ENCODE results near the gene MCRS1. TPM values are rescaled to one million over a fixed set of nuclear protein-coding genes. Genes with fewer than 3 reads are reported as not detected.
A peak's percentile ranks its signal among the peaks of the same experiment; 100 is the strongest.

MCRS1 gene
- total RNA-seq, 2 donors from 2014 or later, result 46.6 TPM

DNA sequence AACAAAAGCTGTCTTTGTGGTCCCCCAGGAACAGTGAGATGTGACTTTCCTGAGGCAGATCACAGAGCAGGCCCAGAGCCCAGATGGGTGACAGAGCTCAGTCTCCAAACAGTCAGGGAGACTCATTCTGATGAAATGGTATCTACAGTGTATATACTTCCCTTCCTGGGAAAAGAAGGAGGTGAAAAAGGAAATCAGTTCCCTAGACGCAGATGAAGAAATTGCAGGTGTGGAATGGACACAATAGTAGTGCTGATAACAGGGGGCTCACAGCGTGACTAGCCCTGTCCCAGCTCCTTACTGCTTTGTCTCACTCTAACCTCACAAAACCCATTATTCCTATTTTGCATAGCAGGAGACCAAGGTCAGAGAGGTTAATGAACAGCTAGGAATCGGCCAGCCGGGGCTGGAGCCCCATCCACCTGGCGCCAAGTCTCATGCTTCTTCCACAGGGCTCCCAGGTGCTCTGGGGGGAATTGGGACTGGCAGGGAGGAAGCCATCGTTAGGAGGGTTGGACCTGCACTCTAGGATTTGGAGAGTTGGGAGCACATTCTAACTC lies 17.2 kb downstream of the MCRS1 start:
- H3K4me1 ChIP-seq (ENCODE audit: control insufficient read depth in 1 of 2, low read depth in 2 of 2), result peaks cover 3 to 14% of the 10 kb centered on the region in 2 donors
- H3K27me3 ChIP-seq (replicated peaks; ENCODE audit: insufficient read depth), result no peaks in the 10 kb centered on the region
- DNase-seq (ENCODE audit: low spot score) (no peak), ATAC-seq (ENCODE audit: insufficient number of reproducible peaks, low FRiP score, low read depth) (no peak)
- TF ChIP-seq CTCF (IDR thresholded peaks at IDR 0.05), result no peak
- no peak overlapping the region for H3K27ac ChIP-seq
- no peaks in the 10 kb centered on the region for H3K9me3 ChIP-seq
- H3K36me3 ChIP-seq, result no peaks in the 10 kb centered on the region
- H3K4me3 ChIP-seq, result no peak overlapping the region

DNA sequence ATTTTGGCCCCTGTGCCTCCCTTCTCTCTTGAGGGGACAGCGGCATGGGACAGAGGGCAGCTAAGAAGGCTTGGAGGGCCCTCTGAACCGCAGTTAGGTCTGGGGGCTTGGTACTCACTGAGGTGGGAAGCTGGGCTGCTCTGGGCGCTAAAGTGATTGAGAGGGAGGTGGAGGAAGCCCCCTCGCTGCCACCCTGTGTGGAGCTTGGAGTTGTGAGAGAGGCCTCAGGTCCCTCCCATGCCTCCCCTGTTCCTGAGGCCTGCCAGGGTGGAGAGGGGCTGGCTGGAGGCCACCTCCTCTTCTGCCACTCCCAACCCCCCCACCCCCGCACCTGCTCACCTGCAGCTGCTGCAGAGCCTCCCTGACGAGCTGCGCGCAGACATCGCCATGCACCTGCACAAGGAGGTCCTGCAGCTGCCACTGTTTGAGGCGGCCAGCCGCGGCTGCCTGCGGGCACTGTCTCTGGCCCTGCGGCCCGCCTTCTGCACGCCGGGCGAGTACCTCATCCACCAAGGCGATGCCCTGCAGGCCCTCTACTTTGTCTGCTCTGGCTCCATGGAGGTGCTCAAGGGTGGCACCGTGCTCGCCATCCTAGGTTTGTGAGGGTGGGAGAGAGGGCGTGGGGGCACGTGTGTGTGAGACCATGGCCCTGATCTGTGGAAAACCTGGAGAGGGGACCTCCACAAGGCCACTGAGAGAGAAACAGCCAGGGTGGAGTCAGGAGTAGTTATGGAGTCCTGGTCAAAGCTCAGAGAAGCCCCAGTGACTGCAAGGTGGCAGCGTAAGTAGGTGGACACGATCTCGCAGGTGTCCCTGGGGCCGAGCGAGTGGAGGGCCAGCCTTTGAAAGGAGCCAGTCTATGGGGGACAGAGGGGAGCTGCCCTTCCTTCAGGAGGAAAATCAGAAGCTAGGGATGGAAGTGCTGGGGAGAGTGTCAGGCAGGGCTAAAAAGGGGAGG lies 17.9 kb downstream of the MCRS1 start:
- Histone ChIP-seq H3K9me3 (no peaks in the 10 kb centered on the region), H3K27ac (no peak overlapping the region), H3K36me3 (no peaks in the 10 kb centered on the region), H3K4me3 (peak overlapping the region; percentile 68), H3K27me3 (replicated peaks; ENCODE audit: insufficient read depth) (no peaks in the 10 kb centered on the region), H3K4me1 (ENCODE audit: control insufficient read depth in 1 of 2, low read depth in 2 of 2) (peaks cover 3 to 14% of the 10 kb centered on the region in 2 donors)
- no peak for TF ChIP-seq CTCF (IDR thresholded peaks at IDR 0.05)
- DNase-seq (ENCODE audit: low spot score), result no peak
- ATAC-seq (ENCODE audit: insufficient number of reproducible peaks, low FRiP score, low read depth), result no peak

- peak overlapping the region; percentile 68 for H3K4me3 ChIP-seq
- TF ChIP-seq CTCF (IDR thresholded peaks at IDR 0.05), result peak; percentile 39
- H3K36me3 ChIP-seq, result no peaks in the 10 kb centered on the region
- H3K27ac ChIP-seq, result no peak overlapping the region
- no peak for ATAC-seq (ENCODE audit: insufficient number of reproducible peaks, low FRiP score, low read depth)
- H3K9me3 ChIP-seq, result no peaks in the 10 kb centered on the region
- DNase-seq (ENCODE audit: low spot score), result no peak
- H3K27me3 ChIP-seq (replicated peaks; ENCODE audit: insufficient read depth), result no peaks in the 10 kb centered on the region
- H3K4me1 ChIP-seq (ENCODE audit: control insufficient read depth in 1 of 2, low read depth in 2 of 2), result peaks cover 3 to 14% of the 10 kb centered on the region in 2 donors
These were observed 18.9 kb downstream of the MCRS1 start for GRCh38 chr12:49548822-49549648.

GRCh38 chr12:49548481-49548821 lies 19.5 kb downstream of the MCRS1 start:
- H3K27me3 ChIP-seq (replicated peaks; ENCODE audit: insufficient read depth), result no peaks in the 10 kb centered on the region
- no peak for TF ChIP-seq CTCF (IDR thresholded peaks at IDR 0.05)
- ATAC-seq (ENCODE audit: insufficient number of reproducible peaks, low FRiP score, low read depth), result no peak

More at GRCh38 chr12:49548481-49548821, 19.5 kb downstream of the MCRS1 start:
- H3K9me3 ChIP-seq, result no peaks in the 10 kb centered on the region
- H3K4me3 ChIP-seq, result peak overlapping the region; percentile 68
- peaks cover 3 to 14% of the 10 kb centered on the region in 2 donors for H3K4me1 ChIP-seq (ENCODE audit: control insufficient read depth in 1 of 2, low read depth in 2 of 2)
- H3K27ac ChIP-seq, result no peak overlapping the region
- no peak for DNase-seq (ENCODE audit: low spot score)
- no peaks in the 10 kb centered on the region for H3K36me3 ChIP-seq
